GM12864 (cell line): Measurements from ENCODE around the gene OR5B21.

Experiments
- DNase-seq: peaks from one replicate; pipeline ENCODE4 v3.0.0-alpha.2; 2011; ENCODE audit warnings: low read depth
- H3K4me3 ChIP-seq: 2 replicates; pipeline ENCODE4 v1.5.1; 2011; ENCODE audit warnings: mild to moderate bottlenecking, low read depth, low read length, control low read depth
- CTCF ChIP-seq: IDR thresholded peaks from 2 replicates; pipeline ENCODE4 v1.5.1; 2011; ENCODE audit warnings: low read depth, mild to moderate bottlenecking, moderate library complexity, low read length, control low read depth, inconsistent platforms; ENCODE audit errors: missing control alignments

The OR5B21 gene

GRCh38 chr11:58508005-58508404 is at the start of gene OR5B21:
Gene OR5B21 (minus strand): TSS chr11:58508105. CDS start chr11:58508105, 0 bp downstream.
- no peak for DNase-seq

DNA sequence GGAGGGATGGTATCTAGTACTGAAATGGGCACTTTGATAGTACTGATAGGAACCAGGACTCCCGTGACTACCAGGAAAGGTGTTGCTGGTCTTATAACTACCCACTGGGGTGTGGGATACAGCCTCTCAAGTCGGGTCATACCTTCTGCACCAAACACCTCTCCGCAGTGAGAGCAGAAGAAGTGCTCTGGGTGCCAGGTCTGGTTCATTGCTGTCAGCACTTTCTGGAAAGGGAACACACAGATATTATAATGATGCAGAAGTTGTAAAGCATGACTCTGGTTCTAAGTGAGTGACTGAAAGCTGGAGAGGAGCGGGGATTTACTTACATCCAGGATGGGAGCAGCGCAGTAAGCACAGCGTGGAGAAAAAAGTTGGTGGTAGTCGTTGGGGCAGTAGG is 41.7 kb upstream of the OR5B21 start:
- TF ChIP-seq CTCF = no peak
- DNase-seq = no peak
- no peak overlapping the region for H3K4me3 ChIP-seq

More at GRCh38 chr11:58508005-58508404, at the start of gene OR5B21:
- no peak for TF ChIP-seq CTCF
- H3K4me3 ChIP-seq = no peak within 1 kb of the TSS

GRCh38 chr11:58546841-58547240 is 38.9 kb upstream of the OR5B21 start:
- no peak overlapping the region for H3K4me3 ChIP-seq
- no peak for TF ChIP-seq CTCF
- DNase-seq = no peak

- no peak for TF ChIP-seq CTCF
- H3K4me3 ChIP-seq = no peak overlapping the region
- no peak for DNase-seq
Measured at GRCh38 chr11:58531865-58532341, 24.0 kb upstream of the OR5B21 start.

DNA sequence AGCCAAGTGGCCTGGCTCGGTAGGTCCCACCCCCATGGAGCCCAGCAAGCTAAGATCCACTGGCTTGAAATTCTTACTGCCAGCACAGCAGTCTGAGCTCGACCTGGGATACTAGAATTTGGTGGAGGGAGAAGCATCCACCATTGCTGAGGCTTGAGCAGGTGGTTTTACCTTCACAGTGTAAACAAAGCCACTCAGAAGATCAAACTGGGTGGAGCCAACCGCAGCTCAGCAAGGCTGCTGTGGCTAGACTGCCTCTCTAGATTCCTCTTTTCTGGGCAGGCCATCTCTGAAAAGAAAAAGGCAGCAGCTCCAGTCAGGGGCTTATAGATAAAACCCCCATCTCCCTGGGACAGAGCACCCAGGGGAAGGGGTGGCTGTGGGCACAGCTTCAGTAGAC is 22.3 kb upstream of the OR5B21 start:
- DNase-seq = no peak
- no peak for TF ChIP-seq CTCF
- H3K4me3 ChIP-seq = no peak overlapping the region

GRCh38 chr11:58527429-58527828 is 19.5 kb upstream of the OR5B21 start:
- no peak for DNase-seq
- no peak overlapping the region for H3K4me3 ChIP-seq
- no peak for TF ChIP-seq CTCF

GRCh38 chr11:58526721-58527120 is 18.8 kb upstream of the OR5B21 start:
- H3K4me3 ChIP-seq = no peak overlapping the region
- no peak for DNase-seq
- no peak for TF ChIP-seq CTCF
